CD14-positive monocyte (primary cell): ENCODE data around the gene CTNNA2. TPM values are rescaled to one million over a fixed set of nuclear protein-coding genes. Genes with fewer than 3 reads are reported as not detected.

ENCODE experiments used
- DNase-seq, 3 donors: peaks; one replicate each; pipeline ENCODE4 v3.0.0-alpha.2; 2011 to 2022
- H2AFZ ChIP-seq: 2 replicates; pipeline ENCODE4 v1.6.0; 2012; ENCODE audit warnings: mild to moderate bottlenecking, low read depth, low read length, inconsistent platforms; ENCODE audit not compliant: insufficient read depth, poor library complexity, severe bottlenecking
- H3K27ac ChIP-seq, 2 donors: 1 replicate in 1 of 2; 2 replicates in 1 of 2; pipeline ENCODE4 v1.5.1; 2012 to 2013; ENCODE audit warnings: low read length in 2 of 2, control low read depth in 1 of 2, inconsistent platforms in 1 of 2, low read depth in 1 of 2, mild to moderate bottlenecking in 1 of 2
- H3K27me3 ChIP-seq, 2 donors: one replicate each; pipeline versions ENCODE4 v1.6.0 to v1.6.1; 2011 to 2013; ENCODE audit warnings: low read length in 2 of 2; ENCODE audit not compliant: control insufficient read depth in 2 of 2, insufficient read depth in 2 of 2
- H3K36me3 ChIP-seq, 2 donors: replicated peaks in 1 of 2; 1 replicate in 1 of 2; 2 replicates in 1 of 2; pipeline versions ENCODE4 v1.5.1 to v1.6.1; 2012 to 2013; ENCODE audit warnings: low read length in 2 of 2, control low read depth in 1 of 2, inconsistent platforms in 1 of 2, mild to moderate bottlenecking in 1 of 2; ENCODE audit not compliant: insufficient read depth in 2 of 2, control insufficient read depth in 1 of 2
- H3K4me1 ChIP-seq, 2 donors: 1 replicate in 1 of 2; 2 replicates in 1 of 2; pipeline versions ENCODE4 v1.5.1 to v1.6.1; 2012 to 2013; ENCODE audit warnings: low read length in 2 of 2, control low read depth in 1 of 2, inconsistent platforms in 1 of 2, mild to moderate bottlenecking in 1 of 2, moderate library complexity in 1 of 2; ENCODE audit not compliant: insufficient read depth in 2 of 2, control insufficient read depth in 1 of 2
- H3K4me2 ChIP-seq: replicated peaks from 2 replicates; pipeline ENCODE3; 2012; ENCODE audit warnings: low read length, moderate library complexity, mild to moderate bottlenecking; ENCODE audit not compliant: poor library complexity, severe bottlenecking; ENCODE audit errors: extremely low read depth
- H3K4me3 ChIP-seq, 3 experiments: fragments of 200-600 bp in 1 of 3; sonication (generic) in 1 of 3; replicated peaks in 1 of 3; 1 replicate in 2 of 3; 2 replicates in 1 of 3; pipeline ENCODE4 v1.5.1; 2011 to 2013; ENCODE audit warnings: low read length in 3 of 3, mild to moderate bottlenecking in 3 of 3, control low read depth in 2 of 3, low read depth in 2 of 3, inconsistent platforms in 1 of 3, moderate library complexity in 1 of 3
- H3K79me2 ChIP-seq: 2 replicates; pipeline ENCODE4 v1.6.0; 2012; ENCODE audit warnings: mild to moderate bottlenecking, control low read depth, inconsistent platforms, low read length, moderate library complexity; ENCODE audit not compliant: insufficient read depth
- H3K9ac ChIP-seq: 2 replicates; pipeline ENCODE4 v1.6.0; 2017; ENCODE audit warnings: low read length, mild to moderate bottlenecking; ENCODE audit not compliant: insufficient read depth, poor library complexity, severe bottlenecking
- H3K9me3 ChIP-seq, 2 donors: replicated peaks in 1 of 2; 1 replicate in 1 of 2; 2 replicates in 1 of 2; pipeline versions ENCODE4 v1.5.1 to v1.6.1; 2012 to 2013; ENCODE audit warnings: low read length in 2 of 2, control low read depth in 1 of 2; ENCODE audit not compliant: control insufficient read depth in 1 of 2, insufficient read depth in 1 of 2
- H4K20me1 ChIP-seq: 2 replicates; pipeline ENCODE4 v1.6.0; 2012; ENCODE audit warnings: mild to moderate bottlenecking, low read length, control low read depth, moderate library complexity; ENCODE audit not compliant: insufficient read depth
- H3K27ac Mint-ChIP-seq, 7 donors: one replicate each; pipeline ENCODE4 v1.8.0; 2020; ENCODE audit warnings: mild to moderate bottlenecking in 7 of 7, mixed read lengths in 7 of 7, moderate library complexity in 6 of 7, inconsistent platforms in 2 of 7
- H3K27me3 Mint-ChIP-seq, 3 donors: one replicate each; pipeline ENCODE4 v1.8.0; 2021 to 2022; ENCODE audit warnings: low read depth in 3 of 3, mild to moderate bottlenecking in 3 of 3, mixed read lengths in 3 of 3, moderate library complexity in 3 of 3, inconsistent platforms in 1 of 3
- H3K36me3 Mint-ChIP-seq, 2 donors: one replicate each; pipeline ENCODE4 v1.8.0; 2020; ENCODE audit warnings: mixed read lengths in 2 of 2, inconsistent platforms in 1 of 2, mild to moderate bottlenecking in 1 of 2
- H3K4me1 Mint-ChIP-seq: one replicate; pipeline ENCODE4 v1.8.0; 2020; ENCODE audit warnings: mild to moderate bottlenecking, mixed read lengths
- H3K4me3 Mint-ChIP-seq, 2 donors: one replicate each; pipeline ENCODE4 v1.8.0; 2020; ENCODE audit warnings: mild to moderate bottlenecking in 2 of 2, mixed read lengths in 2 of 2, moderate library complexity in 1 of 2
- H3K9me3 Mint-ChIP-seq, 7 donors: one replicate each; pipeline ENCODE4 v1.8.0; 2020 to 2022; ENCODE audit warnings: mixed read lengths in 7 of 7, mild to moderate bottlenecking in 6 of 7, moderate library complexity in 6 of 7, inconsistent platforms in 2 of 7
- WGBS: methylation state at CpG from one replicate; pipeline ENCODE4 v1.1.5; 2013; ENCODE audit warnings: missing lambda C conversion rate; ENCODE audit not compliant: insufficient coverage; 5-methylcytosine and 5-hydroxymethylcytosine counted together
- intact Hi-C, 2 donors: fragments of 100-400 bp; cut with micrococcal nuclease; formaldehyde crosslinking; loops; one replicate each; pipeline versions ENCODE4 v1.15.0 to v1.15.1; 2023
- polyA plus RNA-seq, 3 donors: library from polyadenylated mRNA; depleted of rRNA in 1 of 3; unstranded in 2 of 3; stranded (reverse) in 1 of 3; fragments of 300-500 nt in 2 of 3; fragments of >200 nt in 1 of 3; fragmentation: Illumina TruSeq in 2 of 3; gene quantifications; 1 replicate in 2 of 3; 2 replicates in 1 of 3; pipeline ENCODE4 v1.2.3, GENCODE V29; 2012 to 2021
- TF ChIP-seq, protein P1 (sequence below): fragments of 200-600 bp; IDR thresholded peaks from one replicate; pipeline ENCODE4 v1.8.0; 2022; ENCODE audit warnings: antibody characterized with exemption, mild to moderate bottlenecking

Gene CTNNA2
- polyA plus RNA-seq, 3 donors = not detected

DNA sequence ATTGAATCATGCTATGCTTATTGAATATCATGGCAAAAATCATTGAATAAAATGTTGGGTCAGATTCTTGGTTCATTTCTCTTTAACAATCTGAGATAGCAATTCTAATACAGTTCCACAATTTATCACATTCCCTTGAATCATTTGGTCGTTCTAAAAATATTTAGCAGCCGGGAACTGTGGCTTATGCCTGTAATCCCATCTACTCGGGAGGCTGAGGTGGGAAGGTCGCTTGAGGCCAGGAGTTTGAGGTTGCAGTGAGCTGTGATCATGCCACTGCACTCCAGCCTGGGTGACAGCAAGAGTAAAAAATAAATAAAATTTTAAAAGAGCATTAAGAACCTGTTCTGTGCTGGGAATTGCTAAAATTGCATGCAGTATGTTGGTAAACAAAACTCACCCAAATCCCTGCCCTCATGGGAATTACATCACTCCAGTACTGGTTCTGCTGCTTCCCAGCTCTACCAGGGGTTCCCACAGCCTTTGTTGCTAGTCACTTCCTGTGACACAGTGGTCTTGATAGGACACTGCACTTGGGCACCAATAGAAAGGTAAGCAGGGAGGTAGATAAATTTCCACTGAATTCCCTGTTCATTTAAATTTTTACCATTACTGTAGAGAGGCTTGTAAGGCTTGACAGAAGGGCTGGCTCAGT is 200.4 kb downstream of the CTNNA2 start:
- Histone ChIP-seq H3K36me3 (no peaks in the 10 kb centered on the region), H3K27me3 (no peaks in the 10 kb centered on the region), H3K4me2 (no peak overlapping the region), H3K4me1 (no peaks in the 10 kb centered on the region), H3K79me2 (no peaks in the 10 kb centered on the region), H2AFZ (no peak overlapping the region), H3K9me3 (peaks cover 0 to 3% of the 10 kb centered on the region in 2 donors), H3K9ac (no peak overlapping the region), H3K4me3 (no peak overlapping the region), H3K27ac (no peak overlapping the region), H4K20me1 (no peaks in the 10 kb centered on the region)
- 95% methylated on average over 3 of the region's 4 CpGs for WGBS
- no peak for DNase-seq
- TF ChIP-seq, protein P1, sequence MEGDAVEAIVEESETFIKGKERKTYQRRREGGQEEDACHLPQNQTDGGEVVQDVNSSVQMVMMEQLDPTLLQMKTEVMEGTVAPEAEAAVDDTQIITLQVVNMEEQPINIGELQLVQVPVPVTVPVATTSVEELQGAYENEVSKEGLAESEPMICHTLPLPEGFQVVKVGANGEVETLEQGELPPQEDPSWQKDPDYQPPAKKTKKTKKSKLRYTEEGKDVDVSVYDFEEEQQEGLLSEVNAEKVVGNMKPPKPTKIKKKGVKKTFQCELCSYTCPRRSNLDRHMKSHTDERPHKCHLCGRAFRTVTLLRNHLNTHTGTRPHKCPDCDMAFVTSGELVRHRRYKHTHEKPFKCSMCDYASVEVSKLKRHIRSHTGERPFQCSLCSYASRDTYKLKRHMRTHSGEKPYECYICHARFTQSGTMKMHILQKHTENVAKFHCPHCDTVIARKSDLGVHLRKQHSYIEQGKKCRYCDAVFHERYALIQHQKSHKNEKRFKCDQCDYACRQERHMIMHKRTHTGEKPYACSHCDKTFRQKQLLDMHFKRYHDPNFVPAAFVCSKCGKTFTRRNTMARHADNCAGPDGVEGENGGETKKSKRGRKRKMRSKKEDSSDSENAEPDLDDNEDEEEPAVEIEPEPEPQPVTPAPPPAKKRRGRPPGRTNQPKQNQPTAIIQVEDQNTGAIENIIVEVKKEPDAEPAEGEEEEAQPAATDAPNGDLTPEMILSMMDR = no peak
- Mint-ChIP-seq H3K9me3 (peaks cover 0 to 2% (median 0%) of the 10 kb centered on the region in 7 donors), H3K4me1 (no peaks in the 10 kb centered on the region), H3K36me3 (no peaks in the 10 kb centered on the region), H3K27me3 (no peaks in the 10 kb centered on the region), H3K4me3 (no peak overlapping the region), H3K27ac (no peak overlapping the region)
- intact Hi-C loops = no loop called here

DNA sequence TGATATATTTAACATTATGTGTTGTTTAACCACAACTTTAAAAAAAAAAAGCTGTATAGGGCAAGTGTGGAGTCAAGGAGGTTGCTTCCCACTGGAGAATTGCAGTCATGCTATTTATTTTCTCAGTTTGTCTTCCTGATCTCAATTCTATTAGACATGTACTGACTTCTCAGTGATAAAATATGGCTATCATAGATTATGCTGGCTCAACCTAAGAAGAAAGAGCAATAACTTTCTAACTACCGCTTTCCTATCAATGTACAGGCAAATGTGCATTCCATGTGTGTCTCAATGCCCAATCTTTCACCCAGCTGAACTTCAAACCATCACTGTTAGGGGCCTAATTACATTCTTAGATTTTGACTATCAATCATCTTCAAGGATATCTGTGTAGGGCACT is 201.4 kb downstream of the CTNNA2 start:
- Histone ChIP-seq H3K4me1 (no peaks in the 10 kb centered on the region), H3K9ac (no peak overlapping the region), H3K27me3 (no peaks in the 10 kb centered on the region), H3K79me2 (no peaks in the 10 kb centered on the region), H3K4me3 (no peak overlapping the region), H3K4me2 (no peak overlapping the region), H3K27ac (no peak overlapping the region), H2AFZ (no peak overlapping the region), H4K20me1 (no peaks in the 10 kb centered on the region), H3K36me3 (no peaks in the 10 kb centered on the region), H3K9me3 (peaks cover 0 to 3% of the 10 kb centered on the region in 2 donors)
- no peak for DNase-seq
- Mint-ChIP-seq H3K4me3 (no peak overlapping the region), H3K27ac (no peak overlapping the region), H3K9me3 (peaks cover 0 to 2% (median 0%) of the 10 kb centered on the region in 7 donors), H3K4me1 (no peaks in the 10 kb centered on the region), H3K36me3 (no peaks in the 10 kb centered on the region), H3K27me3 (no peaks in the 10 kb centered on the region)
- intact Hi-C loops = no loop called here
- no CpG with 5 or more reads among the region's 1 CpG for WGBS
- TF ChIP-seq, protein P1 = no peak
